ENCODE data around the gene SAMSN1.

DNA sequence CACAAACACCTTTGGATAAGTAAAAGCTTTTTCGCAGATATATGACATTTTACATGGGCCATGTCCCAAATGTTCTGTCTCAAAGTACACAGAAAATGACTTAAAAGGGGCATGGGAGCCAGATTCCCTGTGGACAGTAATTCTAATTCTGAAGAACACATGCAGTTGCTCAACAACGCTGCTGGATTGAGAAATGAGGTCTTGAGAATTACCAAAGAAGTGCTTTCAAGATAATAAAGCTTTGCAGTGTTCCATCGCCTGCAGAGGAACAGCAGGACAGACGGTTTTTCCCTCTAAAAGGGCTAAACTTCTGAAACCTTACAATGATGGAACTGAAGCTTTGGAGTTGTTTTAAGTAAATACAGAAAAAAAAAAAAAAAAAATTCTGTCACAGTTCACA, 107.9 kb downstream of the SAMSN1 start:
- TF ChIP-seq, protein P1, sequence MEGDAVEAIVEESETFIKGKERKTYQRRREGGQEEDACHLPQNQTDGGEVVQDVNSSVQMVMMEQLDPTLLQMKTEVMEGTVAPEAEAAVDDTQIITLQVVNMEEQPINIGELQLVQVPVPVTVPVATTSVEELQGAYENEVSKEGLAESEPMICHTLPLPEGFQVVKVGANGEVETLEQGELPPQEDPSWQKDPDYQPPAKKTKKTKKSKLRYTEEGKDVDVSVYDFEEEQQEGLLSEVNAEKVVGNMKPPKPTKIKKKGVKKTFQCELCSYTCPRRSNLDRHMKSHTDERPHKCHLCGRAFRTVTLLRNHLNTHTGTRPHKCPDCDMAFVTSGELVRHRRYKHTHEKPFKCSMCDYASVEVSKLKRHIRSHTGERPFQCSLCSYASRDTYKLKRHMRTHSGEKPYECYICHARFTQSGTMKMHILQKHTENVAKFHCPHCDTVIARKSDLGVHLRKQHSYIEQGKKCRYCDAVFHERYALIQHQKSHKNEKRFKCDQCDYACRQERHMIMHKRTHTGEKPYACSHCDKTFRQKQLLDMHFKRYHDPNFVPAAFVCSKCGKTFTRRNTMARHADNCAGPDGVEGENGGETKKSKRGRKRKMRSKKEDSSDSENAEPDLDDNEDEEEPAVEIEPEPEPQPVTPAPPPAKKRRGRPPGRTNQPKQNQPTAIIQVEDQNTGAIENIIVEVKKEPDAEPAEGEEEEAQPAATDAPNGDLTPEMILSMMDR (IDR thresholded peaks at IDR 0.05): no peak
- no peak for TF ChIP-seq POLR2AphosphoS5 (IDR thresholded peaks at IDR 0.05)
- TF ChIP-seq POLR2A (IDR thresholded peaks at IDR 0.05): no peak
- no peak for TF ChIP-seq EP300 (IDR thresholded peaks at IDR 0.05; ENCODE audit: low read depth)
